Endothelial cell of umbilical vein (primary cell): ENCODE measurements around the gene MCIDAS. TPM values are rescaled to one million over a fixed set of nuclear protein-coding genes. Genes with fewer than 3 reads are reported as not detected.

Experiments
- BruUV-seq: library from RNA; stranded (reverse); fragments of 400-500 nt; replicated peaks from 2 replicates; lab custom pipeline; 2021; lab: Mats Ljungman, UMichigan
- CTCF ChIA-PET: fragments of 300-600, 350-600 bp; sonication (Branson Sonifier 250); formaldehyde crosslinking; loops from one replicate; lab custom pipeline; 2021; ENCODE audit warnings: antibody characterized with exemption, inconsistent platforms; lab: Charles Lee
- POLR2A ChIA-PET: fragments of 300-600, 350-600 bp; sonication (Branson Sonifier 250); formaldehyde crosslinking; loops from one replicate; lab custom pipeline; 2021; ENCODE audit warnings: antibody characterized with exemption, inconsistent platforms; lab: Charles Lee
- DNase-seq: peaks from one replicate; pipeline ENCODE4 v3.0.0-alpha.2; 2011; ENCODE audit warnings: low read depth, low spot score
- FAIRE-seq: peaks from 2 replicates; lab custom pipeline; 2011; peaks lifted over from hg19 to GRCh38; lab: Jason Lieb, UNC
- H2AFZ ChIP-seq: 2 replicates; pipeline ENCODE4 v1.6.0; 2012; ENCODE audit warnings: low read depth, low read length, control low read depth, inconsistent platforms
- H3K27ac ChIP-seq: 2 replicates; pipeline ENCODE4 v1.5.1; 2011; ENCODE audit warnings: low read depth, mild to moderate bottlenecking, control low read depth, low read length, moderate library complexity; ENCODE audit not compliant: insufficient read depth
- H3K27me3 ChIP-seq, 2 experiments: 2 replicates each; pipeline versions ENCODE4 v1.6.0 to v1.6.1; 2011; ENCODE audit warnings: low read length in 2 of 2, mixed read lengths in 1 of 2; ENCODE audit not compliant: control insufficient read depth in 2 of 2, insufficient read depth in 2 of 2
- H3K36me3 ChIP-seq, 2 experiments: 2 replicates in 1 of 2; 3 replicates in 1 of 2; pipeline ENCODE4 v1.5.1; 2011; ENCODE audit warnings: low read length in 2 of 2, mild to moderate bottlenecking in 1 of 2, moderate library complexity in 1 of 2; ENCODE audit not compliant: control insufficient read depth in 2 of 2, insufficient read depth in 2 of 2; ENCODE audit errors: extremely low read depth in 1 of 2
- H3K4me1 ChIP-seq: 3 replicates; pipeline ENCODE4 v1.5.1; 2011; ENCODE audit warnings: mild to moderate bottlenecking, low read length; ENCODE audit not compliant: control insufficient read depth, insufficient read depth; ENCODE audit errors: extremely low read depth
- H3K4me2 ChIP-seq: 2 replicates; pipeline ENCODE4 v1.6.1; 2011; ENCODE audit warnings: low read length, control low read depth, mixed read lengths; ENCODE audit not compliant: insufficient read depth
- H3K4me3 ChIP-seq, 3 experiments: fragments of 200-600 bp in 1 of 3; sonication (generic), shearing (Covaris generic) in 1 of 3; replicated peaks in 1 of 3; 2 replicates each; pipeline ENCODE4 v1.5.1; 2011 to 2016; ENCODE audit warnings: control low read depth in 3 of 3, low read length in 3 of 3, mild to moderate bottlenecking in 2 of 3, inconsistent platforms in 1 of 3, low read depth in 1 of 3, moderate library complexity in 1 of 3; ENCODE audit not compliant: insufficient read depth in 1 of 3
- H3K79me2 ChIP-seq: 2 replicates; pipeline ENCODE4 v1.6.0; 2012; ENCODE audit warnings: low read length, inconsistent platforms; ENCODE audit not compliant: control insufficient read depth, insufficient read depth
- H3K9ac ChIP-seq: replicated peaks from 2 replicates; pipeline ENCODE3; 2011; ENCODE audit warnings: low read length, control low read depth; ENCODE audit not compliant: insufficient read depth; ENCODE audit errors: extremely low read depth
- H3K9me1 ChIP-seq: replicated peaks from 3 replicates; pipeline ENCODE4 v1.6.0; 2011; ENCODE audit warnings: mild to moderate bottlenecking, low read length; ENCODE audit not compliant: control insufficient read depth, insufficient read depth; ENCODE audit errors: extremely low read depth
- H3K9me3 ChIP-seq: replicated peaks from 2 replicates; pipeline ENCODE4 v1.5.1; 2012; ENCODE audit warnings: low read length, inconsistent platforms; ENCODE audit not compliant: control insufficient read depth, insufficient read depth
- H4K20me1 ChIP-seq: replicated peaks from 2 replicates; pipeline ENCODE3; 2011; ENCODE audit warnings: mild to moderate bottlenecking, low read length; ENCODE audit not compliant: control insufficient read depth, insufficient read depth; ENCODE audit errors: extremely low read depth
- FOS ChIP-seq: IDR thresholded peaks from 2 replicates; pipeline ENCODE4 v1.6.1; 2011; ENCODE audit warnings: mild to moderate bottlenecking, low read length, moderate library complexity, borderline replicate concordance; ENCODE audit not compliant: insufficient read depth
- JUN ChIP-seq: IDR thresholded peaks from 2 replicates; pipeline ENCODE4 v1.6.1; 2011; ENCODE audit warnings: borderline replicate concordance, low read depth; ENCODE audit not compliant: insufficient read length, insufficient read depth
- MYC ChIP-seq: IDR thresholded peaks from one replicate; pipeline ENCODE4 v1.6.1; 2011; ENCODE audit warnings: mild to moderate bottlenecking, low read depth, low read length
- POLR2A ChIP-seq: IDR thresholded peaks from 2 replicates; pipeline ENCODE4 v1.6.1; 2012; ENCODE audit warnings: low read depth, mild to moderate bottlenecking, control low read depth, low read length
- POLR2AphosphoS5 ChIP-seq: IDR thresholded peaks from 2 replicates; pipeline ENCODE4 v1.6.1; 2012; ENCODE audit warnings: low read depth, mild to moderate bottlenecking, control low read depth, low read length, moderate library complexity; ENCODE audit not compliant: insufficient read depth
- dilution Hi-C: fragments of 300-500 bp; cut with MboI; formaldehyde crosslinking; loops from one replicate; pipeline ENCODE4 v1.15.0; 2019; ENCODE audit warnings: low sequenced_read_pairs; ENCODE audit not compliant: extremely low pct_ligation_motif_present
- intact Hi-C: fragments of 100-400 bp; cut with micrococcal nuclease; formaldehyde crosslinking; loops from one replicate; pipeline ENCODE4 v1.10.0; 2022
- polyA plus RNA-seq, 4 experiments: library from polyadenylated mRNA; depleted of rRNA in 3 of 4; stranded (reverse) in 3 of 4; unstranded in 1 of 4; fragments of >200 nt; gene quantifications; 2 replicates each; pipeline versions ENCODE4 v1.2.1 to v1.2.3, GENCODE V29; 2011 to 2012; ENCODE audit warnings: missing spikeins in 1 of 4
- total RNA-seq: library from RNA; stranded (reverse); gene quantifications from 2 replicates; pipeline ENCODE4 v1.2.3, GENCODE V29; 2021
- TF ChIP-seq, protein P1 (sequence below): IDR thresholded peaks from 2 replicates; pipeline ENCODE4 v1.6.1; 2011; ENCODE audit not compliant: insufficient read depth, insufficient read length
- TF ChIP-seq, protein P2 (sequence below), 2 donors: IDR thresholded peaks; 1 replicate in 1 of 2; 2 replicates in 1 of 2; pipeline ENCODE4 v1.5.1; 2011; ENCODE audit warnings: low read length in 2 of 2, mild to moderate bottlenecking in 2 of 2, moderate library complexity in 2 of 2, control low read depth in 1 of 2, inconsistent platforms in 1 of 2, low read depth in 1 of 2; ENCODE audit not compliant: insufficient read depth in 1 of 2; ENCODE audit errors: extremely low read depth in 1 of 2

The MCIDAS gene
- total and polyA plus RNA-seq, 2 donors (not counting 3 experiments of a cell fraction or from before 2014, with no cell fraction given), result not detected

DNA sequence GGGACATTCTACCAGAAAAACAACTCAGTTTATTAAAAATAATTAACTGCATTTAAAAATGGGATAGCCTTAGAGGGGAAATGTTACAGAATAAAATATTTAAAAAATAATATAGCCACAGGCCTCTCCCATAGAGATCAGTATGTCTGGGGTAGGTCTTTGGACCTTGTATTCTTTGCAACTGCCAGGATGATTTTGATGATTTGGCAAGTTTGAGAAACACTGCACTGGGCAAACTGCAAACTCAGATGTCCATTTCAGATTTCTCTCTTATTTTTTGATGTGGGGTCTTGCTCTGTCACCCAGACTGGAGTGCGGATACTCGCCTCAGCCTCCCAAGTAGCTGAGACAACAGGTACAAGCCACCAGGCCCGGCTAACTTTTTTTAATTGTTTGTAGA is 31.2 kb upstream of the MCIDAS start:
- no peak for FAIRE-seq
- Histone ChIP-seq H3K9me1 (no peaks in the 10 kb centered on the region), H3K79me2 (no peaks in the 10 kb centered on the region), H3K36me3 (peaks cover 9 to 17% of the 10 kb centered on the region in 2 experiments), H2AFZ (no peak overlapping the region), H3K4me2 (no peak overlapping the region), H4K20me1 (no peaks in the 10 kb centered on the region), H3K27me3 (no peaks in the 10 kb centered on the region), H3K4me1 (no peaks in the 10 kb centered on the region), H3K27ac (no peak overlapping the region), H3K9me3 (no peaks in the 10 kb centered on the region), H3K9ac (no peak overlapping the region), H3K4me3 (no peak overlapping the region)
- BruUV-seq, result no TSS peak
- CTCF ChIA-PET, result interaction anchor here (1.3 kb wide), 1 partner anchor 87 kb away, joined by 3 read pairs; no protein-coding TSS in a partner anchor
- no peak for DNase-seq
- dilution Hi-C loops (no loop called here), intact Hi-C loops (no loop called here)
- POLR2A ChIA-PET, result no interaction called here
- TF ChIP-seq FOS (no peak), MYC (no peak), POLR2A (no peak)

DNA sequence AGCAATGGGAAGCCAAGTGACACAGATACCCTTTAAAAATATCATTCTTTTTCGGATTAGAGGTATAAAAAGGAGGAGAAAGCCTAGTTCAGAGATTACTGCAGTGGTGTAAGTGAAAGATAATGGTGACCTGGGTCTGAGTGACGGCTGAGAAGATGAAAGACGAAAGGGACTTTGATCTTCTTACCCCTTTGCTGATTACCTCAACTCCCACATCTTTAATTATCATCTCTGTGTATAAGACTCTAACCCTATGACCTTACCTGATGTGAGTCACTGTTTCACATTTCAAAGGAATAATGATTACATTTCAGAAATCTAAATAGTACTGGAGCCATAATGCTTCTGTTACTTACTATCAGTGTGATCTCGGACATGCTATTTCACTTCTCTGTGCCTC is 27.7 kb upstream of the MCIDAS start:
- BruUV-seq, result no TSS peak
- intact Hi-C loops, result no loop called here
- CTCF ChIA-PET, result no interaction called here
- H2AFZ ChIP-seq, result no peak overlapping the region
- POLR2A ChIA-PET, result no interaction called here
- no peaks in the 10 kb centered on the region for H3K9me3 ChIP-seq
- TF ChIP-seq JUN (no peak), POLR2AphosphoS5 (no peak)
- TF ChIP-seq, protein P1, sequence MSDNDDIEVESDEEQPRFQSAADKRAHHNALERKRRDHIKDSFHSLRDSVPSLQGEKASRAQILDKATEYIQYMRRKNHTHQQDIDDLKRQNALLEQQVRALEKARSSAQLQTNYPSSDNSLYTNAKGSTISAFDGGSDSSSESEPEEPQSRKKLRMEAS, result no peak
- TF ChIP-seq, protein P2, sequence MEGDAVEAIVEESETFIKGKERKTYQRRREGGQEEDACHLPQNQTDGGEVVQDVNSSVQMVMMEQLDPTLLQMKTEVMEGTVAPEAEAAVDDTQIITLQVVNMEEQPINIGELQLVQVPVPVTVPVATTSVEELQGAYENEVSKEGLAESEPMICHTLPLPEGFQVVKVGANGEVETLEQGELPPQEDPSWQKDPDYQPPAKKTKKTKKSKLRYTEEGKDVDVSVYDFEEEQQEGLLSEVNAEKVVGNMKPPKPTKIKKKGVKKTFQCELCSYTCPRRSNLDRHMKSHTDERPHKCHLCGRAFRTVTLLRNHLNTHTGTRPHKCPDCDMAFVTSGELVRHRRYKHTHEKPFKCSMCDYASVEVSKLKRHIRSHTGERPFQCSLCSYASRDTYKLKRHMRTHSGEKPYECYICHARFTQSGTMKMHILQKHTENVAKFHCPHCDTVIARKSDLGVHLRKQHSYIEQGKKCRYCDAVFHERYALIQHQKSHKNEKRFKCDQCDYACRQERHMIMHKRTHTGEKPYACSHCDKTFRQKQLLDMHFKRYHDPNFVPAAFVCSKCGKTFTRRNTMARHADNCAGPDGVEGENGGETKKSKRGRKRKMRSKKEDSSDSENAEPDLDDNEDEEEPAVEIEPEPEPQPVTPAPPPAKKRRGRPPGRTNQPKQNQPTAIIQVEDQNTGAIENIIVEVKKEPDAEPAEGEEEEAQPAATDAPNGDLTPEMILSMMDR (IDR thresholded peaks at IDR 0.05; ENCODE audit: extremely low read depth in 1 of 2, insufficient read depth in 1 of 2, low read depth in 1 of 2, low read length in 2 of 2), result no peak
- no peak overlapping the region for H3K4me3 ChIP-seq
- no peak overlapping the region for H3K27ac ChIP-seq
- FAIRE-seq, result no peak
- H3K9me1 ChIP-seq, result no peaks in the 10 kb centered on the region
- H3K36me3 ChIP-seq, result peaks cover 6 to 8% of the 10 kb centered on the region in 2 experiments
- dilution Hi-C loops, result no loop called here
- no peaks in the 10 kb centered on the region for H3K4me1 ChIP-seq
- no peaks in the 10 kb centered on the region for H3K79me2 ChIP-seq
- DNase-seq, result no peak
- H3K4me2 ChIP-seq, result no peak overlapping the region
- H3K9ac ChIP-seq, result no peak overlapping the region
- no peaks in the 10 kb centered on the region for H4K20me1 ChIP-seq
- no peaks in the 10 kb centered on the region for H3K27me3 ChIP-seq
